Fibroblast of the conjunctiva (primary cell): ENCODE measurements around the gene MAGEB17.

ENCODE experiments used
- DNase-seq: peaks from one replicate; pipeline ENCODE4 v3.0.0-alpha.2; 2010; ENCODE audit warnings: low read depth

The MAGEB17 gene

GRCh38 chrX:16210061-16210460 lies 42.8 kb downstream of the MAGEB17 start:
- DNase-seq, result no peak

DNA sequence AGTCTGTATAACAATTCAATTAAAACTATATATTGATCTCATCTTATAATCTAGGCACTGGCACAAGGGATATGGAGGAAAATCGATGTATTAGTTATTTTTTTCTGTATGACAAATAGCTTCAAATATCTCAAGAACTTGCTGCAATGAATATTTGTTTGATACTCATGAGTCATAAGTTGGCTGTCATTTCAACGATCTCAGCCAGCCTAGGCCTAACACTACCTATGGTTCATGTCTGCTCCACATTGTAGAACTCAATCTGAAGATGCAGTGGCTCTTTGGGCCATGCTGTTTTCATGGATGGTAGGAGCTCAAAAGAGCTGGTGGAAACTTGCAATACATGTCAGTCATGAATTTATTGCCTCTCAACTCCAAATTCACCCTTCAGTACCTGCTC lies 44.7 kb downstream of the MAGEB17 start:
- no peak for DNase-seq

DNA sequence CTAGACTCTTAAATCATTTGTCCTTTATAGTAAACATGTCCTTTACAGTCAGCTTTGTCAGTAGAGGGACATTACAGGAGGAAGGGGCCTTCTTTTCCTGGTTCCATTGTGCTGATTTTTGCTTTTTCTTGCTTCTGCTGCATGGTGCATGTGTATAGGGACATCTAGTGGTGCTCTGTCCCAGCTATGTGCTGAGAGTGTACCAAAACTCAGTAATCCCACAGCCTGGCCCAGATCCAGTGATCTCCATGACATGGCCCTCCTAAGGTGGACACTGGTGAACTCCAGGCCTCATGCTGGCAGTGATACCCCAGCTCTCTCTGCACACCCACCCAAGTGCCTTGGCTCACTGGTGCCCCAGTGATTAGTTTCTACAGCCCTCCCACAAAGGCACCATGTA lies 45.2 kb downstream of the MAGEB17 start:
- DNase-seq, result no peak

GRCh38 chrX:16213961-16214360 lies 46.7 kb downstream of the MAGEB17 start:
- DNase-seq, result no peak

GRCh38 chrX:16215660-16216059 lies 48.4 kb downstream of the MAGEB17 start:
- no peak for DNase-seq
